ENCODE measurements around the gene IGFBPL1. TPM values are rescaled to one million over a fixed set of nuclear protein-coding genes. Genes with fewer than 3 reads are reported as not detected.

The IGFBPL1 gene
- total and polyA plus RNA-seq, 2 donors (not counting 1 experiment from before 2014, with no cell fraction given), result not detected

GRCh38 chr9:38437193-38437823 lies 13.1 kb upstream of the IGFBPL1 start:
- H3K4me1 ChIP-seq (ENCODE audit: control insufficient read depth in 2 of 2, insufficient read depth in 2 of 2, low read length in 2 of 2), result peaks cover 0 to 6% of the 10 kb centered on the region in 2 donors
- no peaks in the 10 kb centered on the region for H3K9me3 ChIP-seq (ENCODE audit: control extremely low read depth in 1 of 3, control insufficient read depth in 2 of 3, insufficient read depth in 1 of 3, low read length in 2 of 3)
- no peak overlapping the region for H2AFZ ChIP-seq (ENCODE audit: insufficient read depth, low read depth, low read length, poor library complexity, severe bottlenecking)
- no peak for DNase-seq
- H3K4me3 Mint-ChIP-seq, result no peak overlapping the region
- POLR2A ChIA-PET, result no interaction called here
- no peak for ATAC-seq (ENCODE audit: low read depth)
- CTCF ChIA-PET, result interaction anchor here (1.0 kb wide), 1 partner anchor 524 kb away, joined by 3 read pairs; no protein-coding TSS in a partner anchor
- no peak overlapping the region for H3K9ac ChIP-seq (ENCODE audit: low read length)
- H3K4me3 ChIP-seq (ENCODE audit: control extremely low read depth in 1 of 5, extremely low read depth in 1 of 5, insufficient read depth in 1 of 5, low read depth in 2 of 5, low read length in 4 of 5), result no peak overlapping the region
- 74% methylated on average over 11 of the region's 11 CpGs for WGBS (ENCODE audit: insufficient coverage)
- H3K9me3 Mint-ChIP-seq (ENCODE audit: insufficient read depth), result no peaks in the 10 kb centered on the region
- TF ChIP-seq, protein P1, sequence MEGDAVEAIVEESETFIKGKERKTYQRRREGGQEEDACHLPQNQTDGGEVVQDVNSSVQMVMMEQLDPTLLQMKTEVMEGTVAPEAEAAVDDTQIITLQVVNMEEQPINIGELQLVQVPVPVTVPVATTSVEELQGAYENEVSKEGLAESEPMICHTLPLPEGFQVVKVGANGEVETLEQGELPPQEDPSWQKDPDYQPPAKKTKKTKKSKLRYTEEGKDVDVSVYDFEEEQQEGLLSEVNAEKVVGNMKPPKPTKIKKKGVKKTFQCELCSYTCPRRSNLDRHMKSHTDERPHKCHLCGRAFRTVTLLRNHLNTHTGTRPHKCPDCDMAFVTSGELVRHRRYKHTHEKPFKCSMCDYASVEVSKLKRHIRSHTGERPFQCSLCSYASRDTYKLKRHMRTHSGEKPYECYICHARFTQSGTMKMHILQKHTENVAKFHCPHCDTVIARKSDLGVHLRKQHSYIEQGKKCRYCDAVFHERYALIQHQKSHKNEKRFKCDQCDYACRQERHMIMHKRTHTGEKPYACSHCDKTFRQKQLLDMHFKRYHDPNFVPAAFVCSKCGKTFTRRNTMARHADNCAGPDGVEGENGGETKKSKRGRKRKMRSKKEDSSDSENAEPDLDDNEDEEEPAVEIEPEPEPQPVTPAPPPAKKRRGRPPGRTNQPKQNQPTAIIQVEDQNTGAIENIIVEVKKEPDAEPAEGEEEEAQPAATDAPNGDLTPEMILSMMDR (IDR thresholded peaks at IDR 0.05), result no peak
- TF ChIP-seq EZH2 (IDR thresholded peaks at IDR 0.05; ENCODE audit: borderline replicate concordance, insufficient read depth, low read depth, low read length, poor library complexity, severe bottlenecking), result no peak
- no peak overlapping the region for H3K27ac Mint-ChIP-seq
- no peaks in the 10 kb centered on the region for H4K20me1 ChIP-seq (ENCODE audit: control insufficient read depth, insufficient read depth, low read length, poor library complexity, severe bottlenecking)
- no peaks in the 10 kb centered on the region for H3K4me1 Mint-ChIP-seq
- peaks cover 0 to 14% (median 0%) of the 10 kb centered on the region in 4 experiments for H3K27me3 ChIP-seq (replicated peaks in 1 of 4; ENCODE audit: control extremely low read depth in 1 of 4, control insufficient read depth in 3 of 4, insufficient read depth in 4 of 4, low read length in 3 of 4)
- H3K27ac ChIP-seq (ENCODE audit: low read length in 2 of 2), result no peak overlapping the region
- no peaks in the 10 kb centered on the region for H3K36me3 ChIP-seq (replicated peaks in 1 of 2; ENCODE audit: control extremely low read depth in 1 of 2, control insufficient read depth in 1 of 2, extremely low read depth in 1 of 2, insufficient read depth in 2 of 2, low read length in 1 of 2)
- peaks cover 28% of the 10 kb centered on the region for H3K27me3 Mint-ChIP-seq
- intact Hi-C loops (cut with micrococcal nuclease), result no loop called here
- no peak overlapping the region for H3K4me2 ChIP-seq (replicated peaks; ENCODE audit: low read depth, low read length, poor library complexity, severe bottlenecking)
- no peaks in the 10 kb centered on the region for H3K79me2 ChIP-seq (ENCODE audit: control insufficient read depth, insufficient read depth, low read length)

GRCh38 chr9:38436708-38437107 lies 12.5 kb upstream of the IGFBPL1 start:
- Histone ChIP-seq H3K4me3 (ENCODE audit: control extremely low read depth in 1 of 5, extremely low read depth in 1 of 5, insufficient read depth in 1 of 5, low read depth in 2 of 5, low read length in 4 of 5) (no peak overlapping the region), H3K79me2 (ENCODE audit: control insufficient read depth, insufficient read depth, low read length) (no peaks in the 10 kb centered on the region), H3K4me1 (ENCODE audit: control insufficient read depth in 2 of 2, insufficient read depth in 2 of 2, low read length in 2 of 2) (peaks cover 0 to 6% of the 10 kb centered on the region in 2 donors), H4K20me1 (ENCODE audit: control insufficient read depth, insufficient read depth, low read length, poor library complexity, severe bottlenecking) (no peaks in the 10 kb centered on the region), H3K9ac (ENCODE audit: low read length) (no peak overlapping the region), H3K36me3 (replicated peaks in 1 of 2; ENCODE audit: control extremely low read depth in 1 of 2, control insufficient read depth in 1 of 2, extremely low read depth in 1 of 2, insufficient read depth in 2 of 2, low read length in 1 of 2) (no peaks in the 10 kb centered on the region), H3K4me2 (replicated peaks; ENCODE audit: low read depth, low read length, poor library complexity, severe bottlenecking) (no peak overlapping the region), H3K27me3 (replicated peaks in 1 of 4; ENCODE audit: control extremely low read depth in 1 of 4, control insufficient read depth in 3 of 4, insufficient read depth in 4 of 4, low read length in 3 of 4) (peaks cover 0 to 17% (median 0%) of the 10 kb centered on the region in 4 experiments), H3K27ac (ENCODE audit: low read length in 2 of 2) (no peak overlapping the region), H3K9me3 (ENCODE audit: control extremely low read depth in 1 of 3, control insufficient read depth in 2 of 3, insufficient read depth in 1 of 3, low read length in 2 of 3) (no peaks in the 10 kb centered on the region), H2AFZ (ENCODE audit: insufficient read depth, low read depth, low read length, poor library complexity, severe bottlenecking) (no peak overlapping the region)
- Mint-ChIP-seq H3K4me1 (no peaks in the 10 kb centered on the region), H3K4me3 (no peak overlapping the region), H3K27me3 (peaks cover 30% of the 10 kb centered on the region), H3K27ac (no peak overlapping the region), H3K9me3 (ENCODE audit: insufficient read depth) (no peaks in the 10 kb centered on the region)
- ATAC-seq (ENCODE audit: low read depth) (no peak), DNase-seq (no peak)
- ChIA-PET CTCF (interaction anchor here (1.0 kb wide), 1 partner anchor 523 kb away, joined by 3 read pairs; no protein-coding TSS in a partner anchor), POLR2A (no interaction called here)
- intact Hi-C loops (cut with micrococcal nuclease), result no loop called here
- no peak for TF ChIP-seq EZH2 (IDR thresholded peaks at IDR 0.05; ENCODE audit: borderline replicate concordance, insufficient read depth, low read depth, low read length, poor library complexity, severe bottlenecking)
- TF ChIP-seq, protein P1 (IDR thresholded peaks at IDR 0.05), result no peak
- 100% methylated on average over 1 of the region's 2 CpGs for WGBS (ENCODE audit: insufficient coverage)

Data from B cell (primary cell).